IMR-90 (cell line): ENCODE measurements around the gene ATP5F1B. TPM values are rescaled to one million over a fixed set of nuclear protein-coding genes. Genes with fewer than 3 reads are reported as not detected.

Source experiments
- ATAC-seq: fragments of 200-7000 bp; cut with Tn5 transposase; 2 replicates; pipeline ENCODE4 v1.9.1; 2020; ENCODE audit warnings: low read depth, mild to moderate bottlenecking, moderate library complexity
- BruUV-seq: library from RNA; stranded (reverse); fragments of 400-500 nt; replicated peaks from 2 replicates; lab custom pipeline; 2021; lab: Mats Ljungman, UMichigan
- CTCF ChIA-PET: fragments of 300-600 bp; formaldehyde crosslinking; extraction: SDS; loops from one replicate; lab custom pipeline; 2021; ENCODE audit warnings: antibody characterized with exemption; lab: Yijun Ruan, JAX
- POLR2A ChIA-PET: fragments of 300-600 bp; sonication (Branson Sonifier 250); formaldehyde crosslinking; loops from one replicate; lab custom pipeline; 2022; ENCODE audit warnings: antibody characterized with exemption; ENCODE audit not compliant: unreplicated experiment; lab: Charles Lee
- DNase-seq: peaks from one replicate; pipeline ENCODE4 v3.0.0; 2013
- H2AFZ ChIP-seq: replicated peaks from 2 replicates; pipeline ENCODE3; 2013; ENCODE audit warnings: low read length, mild to moderate bottlenecking; ENCODE audit not compliant: poor library complexity
- H2AK5ac ChIP-seq: 2 replicates; pipeline ENCODE4 v1.6.1; 2013; ENCODE audit warnings: low read depth, low read length, inconsistent platforms
- H2AK9ac ChIP-seq: replicated peaks from 2 replicates; pipeline ENCODE3; 2013; ENCODE audit warnings: mild to moderate bottlenecking, low read depth, low read length, moderate library complexity; ENCODE audit not compliant: poor library complexity
- H2BK120ac ChIP-seq: 2 replicates; pipeline ENCODE4 v1.6.1; 2013; ENCODE audit warnings: low read depth, low read length, inconsistent platforms
- H2BK15ac ChIP-seq: 3 replicates; pipeline ENCODE4 v1.6.1; 2013; ENCODE audit warnings: low read depth, low read length, inconsistent platforms
- H2BK20ac ChIP-seq: 2 replicates; pipeline ENCODE4 v1.6.1; 2013; ENCODE audit warnings: low read depth, mild to moderate bottlenecking, inconsistent platforms, low read length, moderate library complexity
- H2BK5ac ChIP-seq: 2 replicates; pipeline ENCODE4 v1.6.1; 2013; ENCODE audit warnings: mild to moderate bottlenecking, low read depth, low read length, inconsistent platforms; ENCODE audit not compliant: poor library complexity, severe bottlenecking
- H3K14ac ChIP-seq: replicated peaks from 2 replicates; pipeline ENCODE4 v1.6.1; 2013; ENCODE audit warnings: low read depth, low read length, inconsistent platforms
- H3K18ac ChIP-seq: 2 replicates; pipeline ENCODE4 v1.6.1; 2013; ENCODE audit warnings: low read depth, low read length, control low read depth
- H3K23ac ChIP-seq: 2 replicates; pipeline ENCODE4 v1.6.1; 2013; ENCODE audit warnings: low read depth, low read length, inconsistent platforms
- H3K27ac ChIP-seq: 2 replicates; pipeline ENCODE4 v1.5.1; 2013; ENCODE audit warnings: mild to moderate bottlenecking, control low read depth, low read length; ENCODE audit not compliant: insufficient read depth
- H3K27me3 ChIP-seq: 2 replicates; pipeline ENCODE4 v1.6.1; 2013; ENCODE audit warnings: low read length; ENCODE audit not compliant: control insufficient read depth, insufficient read depth
- H3K36me3 ChIP-seq: 2 replicates; pipeline ENCODE4 v1.6.1; 2013; ENCODE audit warnings: low read length, mixed read lengths; ENCODE audit not compliant: control insufficient read depth, insufficient read depth
- H3K4ac ChIP-seq: 2 replicates; pipeline ENCODE4 v1.6.1; 2013; ENCODE audit warnings: low read depth, low read length, inconsistent platforms
- H3K4me1 ChIP-seq: 2 replicates; pipeline ENCODE4 v1.6.1; 2013; ENCODE audit warnings: low read length, mixed read lengths; ENCODE audit not compliant: control insufficient read depth, insufficient read depth
- H3K4me2 ChIP-seq: 2 replicates; pipeline ENCODE4 v1.6.1; 2013; ENCODE audit warnings: low read depth, mild to moderate bottlenecking, control low read depth, low read length, moderate library complexity
- H3K4me3 ChIP-seq: 2 replicates; pipeline ENCODE4 v1.5.1; 2013; ENCODE audit warnings: low read depth, mild to moderate bottlenecking, control low read depth, low read length, moderate library complexity; ENCODE audit not compliant: insufficient read depth
- H3K56ac ChIP-seq: 2 replicates; pipeline ENCODE4 v1.6.1; 2013; ENCODE audit warnings: low read length, inconsistent platforms; ENCODE audit not compliant: insufficient read depth; ENCODE audit errors: extremely low read depth
- H3K79me1 ChIP-seq, 2 experiments: 2 replicates each; pipeline ENCODE4 v1.6.1; 2013; ENCODE audit warnings: low read length in 2 of 2, inconsistent platforms in 1 of 2, low read depth in 1 of 2
- H3K9ac ChIP-seq: 2 replicates; pipeline ENCODE4 v1.6.1; 2013; ENCODE audit warnings: low read depth, low read length, control low read depth
- H3K9me1 ChIP-seq: 2 replicates; pipeline ENCODE4 v1.6.1; 2013; ENCODE audit warnings: low read length, inconsistent platforms; ENCODE audit not compliant: insufficient read depth
- H3K9me3 ChIP-seq: 2 replicates; pipeline ENCODE4 v1.6.1; 2013; ENCODE audit warnings: low read length; ENCODE audit not compliant: control insufficient read depth, insufficient read depth
- H4K20me1 ChIP-seq: 2 replicates; pipeline ENCODE4 v1.6.1; 2013; ENCODE audit warnings: low read length, inconsistent platforms; ENCODE audit not compliant: insufficient read depth
- H4K5ac ChIP-seq: 2 replicates; pipeline ENCODE4 v1.6.1; 2013; ENCODE audit warnings: mild to moderate bottlenecking, low read depth, low read length, control low read depth
- H4K8ac ChIP-seq, 2 experiments: 2 replicates each; pipeline ENCODE4 v1.6.1; 2013; ENCODE audit warnings: low read depth in 2 of 2, low read length in 2 of 2, control low read depth in 1 of 2, inconsistent platforms in 1 of 2
- H4K91ac ChIP-seq: 2 replicates; pipeline ENCODE4 v1.6.1; 2013; ENCODE audit warnings: low read depth, low read length, inconsistent platforms; ENCODE audit not compliant: insufficient read depth
- BHLHE40 ChIP-seq: fragments of 150-350 bp; IDR thresholded peaks from 2 replicates; pipeline ENCODE4 v1.6.1; 2016; ENCODE audit warnings: mild to moderate bottlenecking, low read depth, low read length
- CEBPB ChIP-seq: IDR thresholded peaks from 2 replicates; pipeline ENCODE4 v1.6.1; 2012; ENCODE audit warnings: low read depth, low read length, improper control_type of control experiment
- CHD1 ChIP-seq: IDR thresholded peaks from 2 replicates; pipeline ENCODE4 v1.6.1; 2012; ENCODE audit warnings: low read depth, low read length, improper control_type of control experiment
- ELK1 ChIP-seq: fragments of 150-350 bp; IDR thresholded peaks from 2 replicates; pipeline ENCODE4 v1.6.1; 2016; ENCODE audit warnings: low read depth, mild to moderate bottlenecking, low read length, moderate library complexity, borderline replicate concordance
- FOS ChIP-seq: fragments of 150-350 bp; IDR thresholded peaks from 2 replicates; pipeline ENCODE4 v1.6.1; 2016; ENCODE audit warnings: low read depth, low read length
- MAFK ChIP-seq: IDR thresholded peaks from 2 replicates; pipeline ENCODE4 v1.6.1; 2012; ENCODE audit warnings: low read depth, low read length, improper control_type of control experiment
- MAZ ChIP-seq: IDR thresholded peaks from 2 replicates; pipeline ENCODE4 v1.6.1; 2012; ENCODE audit warnings: low read depth, mild to moderate bottlenecking, low read length, improper control_type of control experiment, moderate library complexity, borderline replicate concordance
- MXI1 ChIP-seq: IDR thresholded peaks from 2 replicates; pipeline ENCODE4 v1.6.1; 2012; ENCODE audit warnings: low read depth, mild to moderate bottlenecking, low read length, moderate library complexity, borderline replicate concordance
- NFE2L2 ChIP-seq: fragments of 150-350 bp; IDR thresholded peaks from 2 replicates; pipeline ENCODE4 v1.6.1; 2016; ENCODE audit warnings: low read depth, mild to moderate bottlenecking, low read length
- POLR2A ChIP-seq: IDR thresholded peaks from 2 replicates; pipeline ENCODE4 v1.6.1; 2012; ENCODE audit warnings: mild to moderate bottlenecking, low read depth, low read length
- RCOR1 ChIP-seq: IDR thresholded peaks from 2 replicates; pipeline ENCODE4 v1.6.1; 2012; ENCODE audit warnings: mild to moderate bottlenecking, low read length, improper control_type of control experiment; ENCODE audit not compliant: insufficient replicate concordance
- RFX5 ChIP-seq: IDR thresholded peaks from 2 replicates; pipeline ENCODE4 v1.8.0; 2012; ENCODE audit warnings: low read depth, mild to moderate bottlenecking, low read length, moderate library complexity
- SMC3 ChIP-seq: fragments of 150-350 bp; IDR thresholded peaks from 2 replicates; pipeline ENCODE4 v1.6.1; 2016; ENCODE audit warnings: low read depth, mild to moderate bottlenecking, antibody characterized with exemption, low read length, moderate library complexity
- WGBS, 2 experiments: methylation state at CpG; one replicate each; pipeline versions ENCODE4 v1.1.5 to v1.1.7; 2013; ENCODE audit warnings: missing lambda C conversion rate in 2 of 2; ENCODE audit not compliant: insufficient read length in 1 of 2; ENCODE audit errors: extremely low coverage in 2 of 2; 5-methylcytosine and 5-hydroxymethylcytosine counted together
- dilution Hi-C: fragments of 300-500 bp; cut with HindIII; formaldehyde crosslinking; loops from one replicate; pipeline ENCODE4 v1.14.3; 2018; ENCODE audit warnings: low sequenced_read_pairs; ENCODE audit not compliant: unreplicated experiment
- in situ Hi-C: fragments of 300-500 bp; cut with MboI; formaldehyde crosslinking; loops from 3 replicates; pipeline ENCODE4 v1.14.3; 2019; ENCODE audit warnings: low sequenced_read_pairs, inconsistent platforms, mixed read lengths
- intact Hi-C: fragments of 100-400 bp; cut with micrococcal nuclease; formaldehyde crosslinking; loops from 2 replicates; pipeline ENCODE4 v1.10.0; 2022
- polyA plus RNA-seq, 3 experiments: library from polyadenylated mRNA; depleted of rRNA; stranded (reverse); fragments of >200 nt; gene quantifications; 2 replicates each; pipeline ENCODE4 v1.2.3, GENCODE V29; 2012; ENCODE audit warnings: low replicate concordance in 1 of 3
- total RNA-seq: library from RNA; depleted of rRNA; stranded (reverse); fragments of >200 nt; gene quantifications from 2 replicates; pipeline ENCODE4 v1.2.3, GENCODE V29; 2012
- TF ChIP-seq, protein P1 (sequence below): fragments of 150-350 bp; IDR thresholded peaks from 2 replicates; pipeline ENCODE4 v1.6.1; 2017; ENCODE audit warnings: mild to moderate bottlenecking, antibody characterized with exemption, low read length, low read depth

ATP5F1B gene
- total and polyA plus RNA-seq, 2 of the 4 experiments (the other 2 are of a cell fraction), result 812 to 915 TPM

GRCh38 chr12:56636675-56637540 is 8.9 kb downstream of the ATP5F1B start:
- peak overlapping the region; percentile 84 for H3K27ac ChIP-seq
- no peaks in the 10 kb centered on the region for H3K9me3 ChIP-seq
- peak overlapping the region; percentile 45 for H2BK20ac ChIP-seq
- H3K36me3 ChIP-seq, result peaks cover 27% of the 10 kb centered on the region
- H2BK120ac ChIP-seq, result peak overlapping the region; percentile 85
- ChIA-PET POLR2A (interaction anchor here (1.0 to 1.4 kb wide), 6 partner anchors 9 to 115 kb away, joined by 3 to 7 read pairs (median 6); partner anchors contain the start of genes ATP5F1B, NACA, PTGES3 and RBMS2), CTCF (interaction anchor here (0.5 to 2.5 kb wide), 40 partner anchors 9 to 528 kb away, joined by 3 to 27 read pairs (median 4); partner anchors contain the start of genes ATP5F1B, NACA, PTGES3 and RBMS2)
- peaks cover 14% of the 10 kb centered on the region for H3K9me1 ChIP-seq
- peak overlapping the region; percentile 98 for H4K91ac ChIP-seq
- peak overlapping the region; percentile 87 for H2BK5ac ChIP-seq
- peak overlapping the region; percentile 76 for H3K9ac ChIP-seq
- peak overlapping the region; percentile 85 for H3K14ac ChIP-seq
- peak overlapping the region; percentile 98 for H2AK5ac ChIP-seq
- ATAC-seq (peak; percentile 81), DNase-seq (peak; percentile 100)
- peak overlapping the region; percentile 62 for H4K5ac ChIP-seq
- intact Hi-C loops (loop anchor here (1.0 to 5.0 kb wide), 4 partner anchors 40 to 124 kb away; partner anchors contain the start of genes NACA and PTGES3), dilution Hi-C loops (no loop called here), in situ Hi-C loops (loop anchor here (10.0 kb wide), 1 partner anchor 368 kb away; the partner anchor contains the start of gene ZBTB39)
- peaks cover 10% of the 10 kb centered on the region for H3K4me1 ChIP-seq
- peak overlapping the region; percentile 69 to 98; a peak in 3 of 4 replicates for H4K8ac ChIP-seq
- H3K4ac ChIP-seq, result peak overlapping the region; percentile 98
- peak overlapping the region; percentile 60 for H3K18ac ChIP-seq
- peak overlapping the region; percentile 92 for H3K23ac ChIP-seq
- no TSS peak for BruUV-seq
- H3K79me1 ChIP-seq, result peaks cover 16 to 45% of the 10 kb centered on the region in 2 experiments
- WGBS, 2 experiments, result 0% methylated on average over 1 of the region's 12 CpGs; no CpG with 5 or more reads in 1 of the 2 experiments
- H3K56ac ChIP-seq, result peak overlapping the region; percentile 94
- H3K4me2 ChIP-seq, result peak overlapping the region; percentile 94
- H2BK15ac ChIP-seq, result peak overlapping the region; percentile 60; the same call in 2 of the 3 replicates
- H3K4me3 ChIP-seq, result peak overlapping the region; percentile 69
- H4K20me1 ChIP-seq, result peaks cover 38% of the 10 kb centered on the region
- peak overlapping the region; percentile 96 for H2AFZ ChIP-seq
- peak overlapping the region; percentile 100 for H2AK9ac ChIP-seq
- H3K27me3 ChIP-seq, result no peaks in the 10 kb centered on the region
- no peak for TF ChIP-seq RCOR1
- no peak for TF ChIP-seq CHD1
- TF ChIP-seq ELK1, result no peak
- no peak for TF ChIP-seq RFX5
- TF ChIP-seq SMC3, result peak; percentile 46
- no peak for TF ChIP-seq BHLHE40
- TF ChIP-seq POLR2A, result no peak
- TF ChIP-seq, protein P1, sequence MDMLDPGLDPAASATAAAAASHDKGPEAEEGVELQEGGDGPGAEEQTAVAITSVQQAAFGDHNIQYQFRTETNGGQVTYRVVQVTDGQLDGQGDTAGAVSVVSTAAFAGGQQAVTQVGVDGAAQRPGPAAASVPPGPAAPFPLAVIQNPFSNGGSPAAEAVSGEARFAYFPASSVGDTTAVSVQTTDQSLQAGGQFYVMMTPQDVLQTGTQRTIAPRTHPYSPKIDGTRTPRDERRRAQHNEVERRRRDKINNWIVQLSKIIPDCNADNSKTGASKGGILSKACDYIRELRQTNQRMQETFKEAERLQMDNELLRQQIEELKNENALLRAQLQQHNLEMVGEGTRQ, result no peak; the same call in 1 of the 2 replicates
- TF ChIP-seq CEBPB, result no peak
- TF ChIP-seq MXI1, result 0 out of 2 replicates have a peak, but pooled peaks have one; percentile 17
- TF ChIP-seq FOS, result no peak
- no peak for TF ChIP-seq NFE2L2
- peak; percentile 99 for TF ChIP-seq MAZ
- peak; percentile 23; the same call in 1 of the 2 replicates for TF ChIP-seq MAFK
